Ovary (tissue), 9 donors: ENCODE measurements around the gene ATP8B4. TPM values are rescaled to one million over a fixed set of nuclear protein-coding genes. Genes with fewer than 3 reads are reported as not detected.
A peak's percentile ranks its signal among the peaks of the same experiment; 100 is the strongest.

Source experiments
- DNase-seq, 5 donors: peaks; one replicate each; pipeline ENCODE4 v3.0.0-alpha.2; 2019 to 2020
- H3K27ac ChIP-seq, 2 donors: fragments of 200-600 bp; one replicate each; pipeline versions ENCODE4 v1.5.1 to v1.8.0; 2019 to 2022
- H3K27me3 ChIP-seq: fragments of 200-600 bp; one replicate; pipeline ENCODE4 v1.8.0; 2022
- H3K36me3 ChIP-seq: fragments of 200-600 bp; sonication (generic); one replicate; pipeline ENCODE4 v1.5.1; 2019
- H3K4me1 ChIP-seq: one replicate; pipeline ENCODE4 v1.8.1; 2013; ENCODE audit warnings: mild to moderate bottlenecking, moderate library complexity; ENCODE audit not compliant: insufficient read depth
- H3K4me3 ChIP-seq: fragments of 200-600 bp; sonication (generic); one replicate; pipeline ENCODE4 v1.5.1; 2017
- H3K9me3 ChIP-seq, 2 donors: fragments of 200-600 bp in 1 of 2; sonication (generic) in 1 of 2; one replicate each; pipeline versions ENCODE4 v1.5.1 to v1.8.1; 2013 to 2019; ENCODE audit warnings: mild to moderate bottlenecking in 1 of 2, moderate library complexity in 1 of 2
- EP300 ChIP-seq: sonication (generic); formaldehyde crosslinking; IDR thresholded peaks from one replicate; pipeline ENCODE4 v1.6.1; 2017; ENCODE audit warnings: antibody characterized with exemption
- POLR2A ChIP-seq: fragments of 450-650 bp; IDR thresholded peaks from one replicate; pipeline ENCODE4 v1.6.1; 2017; ENCODE audit warnings: antibody characterized with exemption, mild to moderate bottlenecking, moderate library complexity
- WGBS, 3 donors: extraction: QIAGEN DNeasy Blood & Tissue Kit in 1 of 3; methylation state at CpG; one replicate each; pipeline versions ENCODE4 v1.1.5 to v1.1.7; 2013 to 2017; 5-methylcytosine and 5-hydroxymethylcytosine counted together
- intact Hi-C, 4 donors: fragments of 100-400 bp; cut with DNase I; formaldehyde crosslinking; loops; one replicate each; pipeline versions ENCODE4 v1.11.0 to v1.15.1; 2022 to 2023
- polyA plus RNA-seq, 2 donors: library from polyadenylated mRNA; stranded (reverse); fragments of 200-250 nt in 1 of 2; fragments of 350-450 nt in 1 of 2; fragmentation: Illumina TruSeq in 1 of 2; extraction: RNeasy Lipid Tissue Mini Kit (QIAGEN cat#74804) in 1 of 2; gene quantifications; one replicate each; pipeline ENCODE4 v1.2.3, GENCODE V29; 2013 to 2014
- total RNA-seq, 7 donors: library from RNA; depleted of rRNA in 2 of 7; stranded (reverse); fragments of >200 nt in 2 of 7; fragmentation: NEBNext Ultra II Directional in 3 of 7; extraction: Animal tissue kit (Norgen Biotek cat#: 25700) in 3 of 7; gene quantifications; one replicate each; pipeline versions ENCODE4 v1.1.0 to v1.2.4, GENCODE V29; 2016 to 2023
- TF ChIP-seq, protein P1 (sequence below), 3 donors: fragments of 450-650 bp in 2 of 3; fragments of 200-600 bp in 1 of 3; IDR thresholded peaks; one replicate each; pipeline versions ENCODE4 v1.5.1 to v1.8.0; 2016 to 2022; ENCODE audit warnings: antibody characterized with exemption in 3 of 3, mild to moderate bottlenecking in 1 of 3
- donor health status: DM: no; HTN: no; CAD: no; lungs with moderate emphysema.
- donor health status: DM: no; HTN: no; CAD: no.
- donor health status: Bipolar disorder and iron deficiency.
- donor health status: DM: yes; HTN: yes; CAD: no.
- donor health status: DM: no; HTN: no; CAD: no.
- donor health status: DM: yes; HTN: yes; CAD: no.

ATP8B4 gene
- total and polyA plus RNA-seq, 9 donors, result 3.7 to 14.4 (median 7.1) TPM

DNA sequence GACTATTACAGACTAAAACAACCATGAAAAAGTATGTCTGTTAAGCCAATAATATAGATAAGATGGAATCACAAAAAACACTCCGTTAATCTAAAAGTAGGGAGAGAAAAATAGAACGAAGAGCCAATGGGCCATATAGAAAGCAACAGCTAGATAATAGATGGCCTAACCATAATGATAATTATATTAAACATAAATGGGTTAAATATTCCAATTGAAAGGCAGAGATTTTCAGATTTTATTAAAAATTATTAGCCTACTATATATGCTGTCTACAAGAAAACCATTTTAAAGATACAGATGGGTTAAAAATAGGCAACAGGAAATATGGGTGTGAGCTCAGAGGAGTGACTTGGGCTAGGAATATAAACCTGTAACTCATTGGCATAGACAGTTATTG lies 76.3 kb downstream of the ATP8B4 start:
- no peaks in the 10 kb centered on the region for H3K4me1 ChIP-seq
- no peaks in the 10 kb centered on the region for H3K27me3 ChIP-seq
- no peaks in the 10 kb centered on the region for H3K36me3 ChIP-seq
- TF ChIP-seq EP300, result no peak
- no peaks in the 10 kb centered on the region for H3K9me3 ChIP-seq
- WGBS, 3 donors, result 93 to 97% (median 95%) methylated on average over 2 of the region's 2 CpGs
- no peak overlapping the region for H3K27ac ChIP-seq
- no peak overlapping the region for H3K4me3 ChIP-seq
- DNase-seq, result no peak
- intact Hi-C loops, result no loop called here

DNA sequence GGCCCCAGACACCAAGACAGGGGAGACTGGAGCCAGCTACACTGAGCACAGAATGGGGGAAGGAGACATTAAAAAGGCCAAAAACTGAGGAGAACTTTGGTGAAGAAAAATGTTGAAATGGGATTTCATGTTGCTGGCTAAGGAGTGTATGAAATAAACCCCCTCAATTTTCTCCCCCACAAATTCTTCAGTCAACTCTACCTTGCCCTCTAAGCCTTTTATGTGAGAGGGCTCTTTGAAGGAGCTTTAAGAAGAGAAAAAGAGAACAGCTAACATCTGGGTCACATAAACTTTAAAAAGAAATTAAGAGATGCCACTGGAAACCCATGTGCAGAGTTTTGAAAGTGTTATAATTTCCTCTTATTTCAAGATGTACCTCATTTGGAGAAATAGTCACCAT lies 88.6 kb downstream of the ATP8B4 start:
- intact Hi-C loops, result no loop called here

DNA sequence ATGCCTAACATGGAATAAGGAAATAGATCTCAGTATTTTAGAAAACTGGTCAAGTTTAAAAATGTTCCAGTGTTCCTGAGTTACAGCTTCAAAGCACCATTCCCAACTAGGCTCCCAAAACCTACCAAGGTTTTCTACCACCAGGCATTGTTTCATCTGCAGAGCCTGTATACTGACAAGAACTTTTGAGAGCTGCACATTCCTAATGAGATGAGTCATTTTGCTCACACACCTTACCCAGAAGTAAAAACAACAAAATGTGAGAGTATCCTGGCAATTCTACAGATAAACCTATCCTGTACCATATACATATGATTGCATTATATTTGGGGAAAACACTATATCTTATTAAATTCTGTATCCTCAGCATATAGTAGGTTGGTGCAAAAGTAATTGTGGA lies 90.7 kb downstream of the ATP8B4 start:
- no peak for DNase-seq
- Histone ChIP-seq H3K4me1 (peaks cover 2% of the 10 kb centered on the region), H3K9me3 (no peaks in the 10 kb centered on the region), H3K4me3 (no peak overlapping the region), H3K36me3 (no peaks in the 10 kb centered on the region), H3K27me3 (no peaks in the 10 kb centered on the region), H3K27ac (no peak overlapping the region)
- intact Hi-C loops, result no loop called here
- TF ChIP-seq, protein P1, sequence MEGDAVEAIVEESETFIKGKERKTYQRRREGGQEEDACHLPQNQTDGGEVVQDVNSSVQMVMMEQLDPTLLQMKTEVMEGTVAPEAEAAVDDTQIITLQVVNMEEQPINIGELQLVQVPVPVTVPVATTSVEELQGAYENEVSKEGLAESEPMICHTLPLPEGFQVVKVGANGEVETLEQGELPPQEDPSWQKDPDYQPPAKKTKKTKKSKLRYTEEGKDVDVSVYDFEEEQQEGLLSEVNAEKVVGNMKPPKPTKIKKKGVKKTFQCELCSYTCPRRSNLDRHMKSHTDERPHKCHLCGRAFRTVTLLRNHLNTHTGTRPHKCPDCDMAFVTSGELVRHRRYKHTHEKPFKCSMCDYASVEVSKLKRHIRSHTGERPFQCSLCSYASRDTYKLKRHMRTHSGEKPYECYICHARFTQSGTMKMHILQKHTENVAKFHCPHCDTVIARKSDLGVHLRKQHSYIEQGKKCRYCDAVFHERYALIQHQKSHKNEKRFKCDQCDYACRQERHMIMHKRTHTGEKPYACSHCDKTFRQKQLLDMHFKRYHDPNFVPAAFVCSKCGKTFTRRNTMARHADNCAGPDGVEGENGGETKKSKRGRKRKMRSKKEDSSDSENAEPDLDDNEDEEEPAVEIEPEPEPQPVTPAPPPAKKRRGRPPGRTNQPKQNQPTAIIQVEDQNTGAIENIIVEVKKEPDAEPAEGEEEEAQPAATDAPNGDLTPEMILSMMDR (IDR thresholded peaks at IDR 0.05), result no peak
- TF ChIP-seq EP300 (no peak), POLR2A (no peak)

More for the DNA sequence above, 88.6 kb downstream of the ATP8B4 start:
- no peak for TF ChIP-seq POLR2A
- TF ChIP-seq EP300, result no peak
- TF ChIP-seq, protein P1 (IDR thresholded peaks at IDR 0.05), result no peak
- Histone ChIP-seq H3K36me3 (no peaks in the 10 kb centered on the region), H3K27ac (no peak overlapping the region), H3K27me3 (no peaks in the 10 kb centered on the region), H3K4me3 (no peak overlapping the region), H3K4me1 (no peaks in the 10 kb centered on the region), H3K9me3 (no peaks in the 10 kb centered on the region)
- DNase-seq, result no peak

DNA sequence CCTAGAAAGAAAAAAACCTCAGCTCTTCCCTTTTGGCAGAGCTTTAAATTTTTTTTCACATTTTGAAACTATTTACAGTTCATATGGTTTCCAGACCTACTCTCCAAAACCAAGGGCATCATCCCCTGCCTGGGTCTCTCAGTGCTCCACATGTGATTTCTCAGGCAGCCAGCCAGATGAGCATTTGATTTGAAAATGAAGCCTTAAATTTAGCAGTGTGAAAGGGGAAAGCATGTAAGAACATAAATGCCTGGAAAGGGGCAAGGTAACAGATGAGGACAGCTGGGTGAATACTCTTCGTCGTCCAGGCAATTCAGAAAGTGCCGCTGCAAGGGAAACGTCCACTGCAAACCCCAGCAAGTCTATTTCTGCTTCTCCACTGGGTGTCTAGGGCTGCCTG lies 94.8 kb downstream of the ATP8B4 start:
- DNase-seq, result peak in 4 of 5 donors; percentile 28 to 45 (median 38)
- Histone ChIP-seq H3K9me3 (no peaks in the 10 kb centered on the region), H3K4me3 (no peak overlapping the region), H3K4me1 (peaks cover 2% of the 10 kb centered on the region), H3K27ac (no peak overlapping the region), H3K36me3 (no peaks in the 10 kb centered on the region), H3K27me3 (no peaks in the 10 kb centered on the region)
- no peak for TF ChIP-seq EP300
- no peak for TF ChIP-seq POLR2A
- TF ChIP-seq, protein P1 (IDR thresholded peaks at IDR 0.05), result no peak
- 4 to 14% (median 6%) methylated on average over 4 of the region's 4 CpGs for WGBS, 3 donors
- intact Hi-C loops, result no loop called here

DNA sequence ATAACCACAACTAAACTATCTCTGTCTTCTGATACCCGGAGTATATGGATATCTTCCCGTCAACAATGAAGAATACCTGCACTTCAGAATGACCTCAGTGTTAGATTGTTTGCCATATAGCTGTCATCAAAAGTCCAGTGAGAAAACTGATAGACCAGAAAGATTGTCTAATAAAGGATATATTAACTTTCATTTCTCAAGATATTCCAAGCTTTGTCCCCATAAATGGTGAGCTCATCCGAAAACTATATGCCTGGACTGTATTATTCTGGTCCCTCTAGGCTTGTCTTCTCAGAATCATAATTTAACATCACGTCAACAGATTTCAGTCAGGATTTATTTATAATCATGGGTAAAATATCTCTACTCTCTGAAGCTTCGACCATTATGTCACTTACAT lies 100.5 kb downstream of the ATP8B4 start:
- 86 to 92% (median 88%) methylated on average over 5 of the region's 5 CpGs for WGBS, 3 donors
- H3K27ac ChIP-seq, result no peak overlapping the region
- H3K4me1 ChIP-seq, result no peaks in the 10 kb centered on the region
- no peak for DNase-seq
- no peaks in the 10 kb centered on the region for H3K27me3 ChIP-seq
- no peak overlapping the region for H3K4me3 ChIP-seq
- no peaks in the 10 kb centered on the region for H3K36me3 ChIP-seq
- no peaks in the 10 kb centered on the region for H3K9me3 ChIP-seq
- intact Hi-C loops, result no loop called here
- TF ChIP-seq, protein P1 (IDR thresholded peaks at IDR 0.05), result no peak
- TF ChIP-seq EP300 (no peak), POLR2A (no peak)
